ENCODE data around the gene ASB18.

DNA sequence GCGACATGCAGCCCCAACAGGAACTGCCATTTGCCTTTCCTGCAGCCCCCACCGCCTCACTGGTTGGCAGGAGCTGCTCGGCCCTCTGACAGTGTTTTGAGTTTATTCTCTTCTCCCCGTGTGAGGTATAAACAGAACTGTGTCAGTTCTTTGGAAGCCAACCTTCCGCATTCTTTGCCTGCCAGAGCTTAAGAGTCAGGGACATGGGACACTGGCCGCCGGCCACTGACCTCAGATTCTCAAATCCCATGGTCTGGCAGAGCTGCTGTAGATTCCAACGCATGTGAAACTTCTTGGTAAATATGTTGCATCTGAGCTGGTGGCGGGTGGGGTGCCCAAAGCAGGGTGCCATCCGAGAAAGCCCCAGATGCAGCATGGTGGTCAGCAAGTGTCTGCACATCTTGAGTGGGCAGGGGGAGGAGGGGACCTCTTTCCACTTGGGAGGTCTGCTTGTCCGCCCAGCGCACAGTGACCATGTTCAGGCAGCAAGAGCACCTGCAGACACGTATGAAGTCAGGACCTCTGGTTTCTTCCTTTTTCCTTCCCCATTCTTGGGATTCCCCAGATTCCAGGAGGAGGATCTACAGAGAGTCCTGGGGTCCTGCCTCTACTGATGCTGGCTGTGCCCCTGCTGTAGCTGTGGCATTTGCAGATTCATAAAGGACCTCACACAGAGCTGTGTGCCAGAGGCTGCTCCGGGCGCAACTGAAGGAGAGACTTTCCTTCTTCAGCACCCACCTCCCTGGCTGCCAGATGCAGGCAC is 23.8 kb downstream of the ASB18 start:
- no peak for TF ChIP-seq SIN3A (IDR thresholded peaks at IDR 0.05; ENCODE audit: borderline replicate concordance, insufficient read depth, low read length)
- no peak for TF ChIP-seq POLR2AphosphoS5 (IDR thresholded peaks at IDR 0.05; ENCODE audit: low read depth, low read length)
